Subcutaneous adipose tissue (tissue), 4 donors: Measurements from ENCODE around the gene TUBA4B. TPM values are rescaled to one million over a fixed set of nuclear protein-coding genes. Genes with fewer than 3 reads are reported as not detected.

Source experiments
- total RNA-seq, 4 donors: library from RNA; depleted of rRNA; stranded (reverse); fragments of >200 nt; gene quantifications; one replicate each; pipeline ENCODE4 v1.1.0, GENCODE V29; 2016
- TF ChIP-seq, protein P1 (sequence below): fragments of 450-650 bp; IDR thresholded peaks from one replicate; pipeline ENCODE4 v1.5.1; 2016; ENCODE audit warnings: low read depth, mild to moderate bottlenecking, control low read depth, antibody characterized with exemption, moderate library complexity

Gene TUBA4B
- total RNA-seq, 4 donors from 2014 or later: not detected

DNA sequence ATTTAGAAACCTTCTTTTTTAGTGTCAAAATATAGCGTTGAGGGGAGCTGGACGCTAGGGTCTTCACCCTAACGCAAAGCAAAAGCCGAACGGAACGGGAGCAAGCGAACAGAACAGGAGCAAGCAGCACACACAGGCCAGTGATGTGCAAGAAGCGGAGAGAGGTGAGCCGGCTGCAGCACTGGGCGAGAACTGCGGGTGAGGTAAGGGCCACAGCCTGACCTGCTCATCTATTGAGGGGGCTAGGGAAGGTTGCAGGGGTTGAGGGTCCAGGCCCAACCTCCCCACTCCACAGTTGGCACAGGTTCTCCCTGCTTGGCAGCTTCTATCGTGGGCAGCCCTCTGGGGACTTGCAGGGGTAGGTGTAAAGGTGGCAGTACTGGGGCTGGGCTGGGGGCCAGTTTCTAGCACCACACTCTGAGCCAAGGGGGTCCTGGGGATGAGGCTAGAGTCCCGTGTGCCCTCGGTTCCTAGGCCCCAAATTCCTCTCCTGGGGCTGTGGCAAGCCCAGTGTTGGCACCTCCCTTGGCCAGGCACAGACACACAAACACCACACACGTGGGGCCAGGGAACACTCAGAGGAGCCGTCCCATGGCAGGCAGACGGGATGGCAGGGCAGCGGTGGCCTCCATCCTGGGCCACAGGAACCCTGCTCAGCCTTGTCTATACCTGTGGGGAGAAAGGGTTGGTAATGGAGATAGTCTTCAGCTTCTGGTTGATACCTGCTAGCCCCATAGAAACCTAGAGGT lies 33.1 kb upstream of the TUBA4B start:
- TF ChIP-seq, protein P1, sequence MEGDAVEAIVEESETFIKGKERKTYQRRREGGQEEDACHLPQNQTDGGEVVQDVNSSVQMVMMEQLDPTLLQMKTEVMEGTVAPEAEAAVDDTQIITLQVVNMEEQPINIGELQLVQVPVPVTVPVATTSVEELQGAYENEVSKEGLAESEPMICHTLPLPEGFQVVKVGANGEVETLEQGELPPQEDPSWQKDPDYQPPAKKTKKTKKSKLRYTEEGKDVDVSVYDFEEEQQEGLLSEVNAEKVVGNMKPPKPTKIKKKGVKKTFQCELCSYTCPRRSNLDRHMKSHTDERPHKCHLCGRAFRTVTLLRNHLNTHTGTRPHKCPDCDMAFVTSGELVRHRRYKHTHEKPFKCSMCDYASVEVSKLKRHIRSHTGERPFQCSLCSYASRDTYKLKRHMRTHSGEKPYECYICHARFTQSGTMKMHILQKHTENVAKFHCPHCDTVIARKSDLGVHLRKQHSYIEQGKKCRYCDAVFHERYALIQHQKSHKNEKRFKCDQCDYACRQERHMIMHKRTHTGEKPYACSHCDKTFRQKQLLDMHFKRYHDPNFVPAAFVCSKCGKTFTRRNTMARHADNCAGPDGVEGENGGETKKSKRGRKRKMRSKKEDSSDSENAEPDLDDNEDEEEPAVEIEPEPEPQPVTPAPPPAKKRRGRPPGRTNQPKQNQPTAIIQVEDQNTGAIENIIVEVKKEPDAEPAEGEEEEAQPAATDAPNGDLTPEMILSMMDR: no peak

DNA sequence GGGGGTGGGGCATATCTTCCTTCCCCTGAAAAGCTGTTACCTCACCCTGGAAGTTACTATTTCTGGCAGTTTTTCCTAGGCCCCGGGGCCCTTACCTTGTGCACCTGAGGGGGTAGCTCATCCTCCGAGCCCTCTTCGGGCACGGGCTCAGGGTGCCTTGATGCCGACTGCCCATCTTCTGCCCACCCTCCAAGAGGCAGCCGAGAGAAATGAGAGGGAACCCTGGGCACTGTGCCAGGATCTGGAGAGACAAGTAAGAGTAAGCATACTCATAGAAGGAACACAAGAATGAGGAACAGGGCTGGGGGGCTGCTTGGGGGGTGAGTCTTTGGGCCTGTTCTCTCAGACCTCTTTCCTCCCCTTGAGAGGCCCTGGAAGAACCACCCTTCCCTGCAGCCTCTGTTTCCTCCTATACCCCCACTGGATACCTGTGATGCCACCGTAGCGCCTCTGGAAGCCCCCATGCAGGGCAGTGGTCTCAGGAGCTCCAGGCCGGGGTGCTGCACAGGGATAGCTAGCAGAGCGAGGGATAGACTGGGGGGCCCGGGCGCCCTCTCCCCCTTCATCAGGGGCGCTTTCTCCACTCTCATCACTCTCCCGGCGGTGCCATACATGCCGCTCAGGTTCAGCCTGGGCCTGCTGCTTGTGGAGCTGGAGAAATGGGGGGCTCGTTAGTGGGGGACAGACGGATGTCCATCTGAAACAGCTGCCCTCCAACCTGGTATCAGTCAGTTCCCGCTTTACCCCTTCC lies 32.2 kb upstream of the TUBA4B start:
- TF ChIP-seq, protein P1: no peak

DNA sequence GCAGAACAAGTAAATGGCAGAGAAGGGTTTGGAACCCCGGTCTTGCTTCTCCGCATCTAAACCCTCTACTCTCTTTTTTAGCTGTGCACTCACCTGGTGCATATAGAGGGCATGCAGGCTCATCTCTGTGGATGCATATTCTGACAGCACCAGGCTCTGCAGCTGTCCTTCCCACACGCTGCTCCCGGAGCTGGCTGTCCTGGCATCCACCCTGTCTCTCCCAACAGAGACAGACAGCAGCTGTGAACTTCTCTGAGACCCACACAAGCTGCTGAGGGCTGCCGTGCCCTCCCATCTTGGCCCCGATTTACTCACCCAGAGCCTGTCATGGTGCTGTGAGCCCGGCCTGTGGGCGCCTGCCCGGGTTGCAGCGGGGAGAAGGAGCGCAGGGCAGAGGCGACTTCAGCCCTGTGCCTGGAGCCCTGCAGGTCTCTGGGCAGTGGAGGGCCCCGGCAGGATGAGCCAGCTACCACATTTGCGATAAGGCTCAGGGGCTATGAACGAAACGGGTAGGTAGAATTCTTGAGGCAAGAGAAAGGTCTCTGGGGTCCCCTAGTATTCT lies 31.0 kb upstream of the TUBA4B start:
- TF ChIP-seq, protein P1: no peak

DNA sequence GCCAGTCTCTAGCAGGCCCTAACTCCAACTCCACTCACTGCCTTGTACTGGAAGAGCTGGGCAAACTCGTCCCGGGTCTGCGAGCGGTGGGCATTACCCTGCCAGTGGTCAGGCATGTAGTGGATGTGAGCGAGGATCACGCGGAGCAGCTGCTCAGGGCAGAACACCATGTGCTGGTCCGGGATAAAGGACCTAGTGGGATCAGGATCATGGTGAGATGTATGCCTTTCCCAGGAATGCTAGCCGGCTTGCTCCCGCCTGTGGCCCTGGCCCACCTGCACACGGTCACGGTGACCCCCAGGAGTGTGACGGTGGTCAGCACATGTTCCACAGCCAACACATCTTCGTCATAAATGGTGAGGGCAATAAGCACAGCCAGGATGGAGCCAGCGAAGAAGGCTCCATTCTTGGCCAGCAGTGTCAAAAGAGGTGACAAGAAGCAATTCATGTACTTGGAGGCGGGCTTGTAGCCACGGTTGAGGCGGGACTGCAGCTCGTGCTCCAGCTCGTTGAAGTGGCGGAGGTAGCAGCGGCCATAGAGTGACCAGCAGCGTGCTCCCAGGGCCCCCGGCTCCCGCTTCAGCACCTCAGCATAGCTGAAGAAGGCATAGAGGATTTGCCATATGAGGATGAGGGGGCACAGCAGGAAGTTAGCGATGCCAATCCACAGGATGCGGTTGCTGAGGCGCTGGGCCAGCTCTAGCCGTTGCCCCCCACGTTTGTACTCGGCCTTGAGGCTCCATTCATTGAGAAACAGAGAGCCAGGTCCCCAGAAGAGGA lies 29.0 kb upstream of the TUBA4B start:
- TF ChIP-seq, protein P1: no peak

DNA sequence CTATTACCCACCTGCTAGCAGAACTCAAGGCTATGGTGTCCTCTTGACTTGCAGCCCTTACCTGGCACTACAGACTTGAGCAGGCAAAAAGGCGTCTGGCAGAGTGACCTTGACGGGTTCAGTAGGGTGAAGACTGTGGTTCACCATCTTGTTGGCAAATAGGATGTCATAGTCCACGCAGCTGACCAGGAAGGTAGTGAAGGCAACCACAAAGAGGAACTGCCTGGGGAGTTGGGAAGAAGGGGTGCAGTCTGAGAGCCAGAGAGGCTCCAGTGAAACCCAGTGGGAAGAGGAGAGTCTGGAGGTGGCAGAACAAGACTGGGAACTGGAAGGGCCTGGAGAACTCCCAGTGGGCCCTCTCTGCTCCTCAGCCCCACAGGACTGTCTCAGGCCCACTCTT lies 27.7 kb upstream of the TUBA4B start:
- TF ChIP-seq, protein P1: no peak

DNA sequence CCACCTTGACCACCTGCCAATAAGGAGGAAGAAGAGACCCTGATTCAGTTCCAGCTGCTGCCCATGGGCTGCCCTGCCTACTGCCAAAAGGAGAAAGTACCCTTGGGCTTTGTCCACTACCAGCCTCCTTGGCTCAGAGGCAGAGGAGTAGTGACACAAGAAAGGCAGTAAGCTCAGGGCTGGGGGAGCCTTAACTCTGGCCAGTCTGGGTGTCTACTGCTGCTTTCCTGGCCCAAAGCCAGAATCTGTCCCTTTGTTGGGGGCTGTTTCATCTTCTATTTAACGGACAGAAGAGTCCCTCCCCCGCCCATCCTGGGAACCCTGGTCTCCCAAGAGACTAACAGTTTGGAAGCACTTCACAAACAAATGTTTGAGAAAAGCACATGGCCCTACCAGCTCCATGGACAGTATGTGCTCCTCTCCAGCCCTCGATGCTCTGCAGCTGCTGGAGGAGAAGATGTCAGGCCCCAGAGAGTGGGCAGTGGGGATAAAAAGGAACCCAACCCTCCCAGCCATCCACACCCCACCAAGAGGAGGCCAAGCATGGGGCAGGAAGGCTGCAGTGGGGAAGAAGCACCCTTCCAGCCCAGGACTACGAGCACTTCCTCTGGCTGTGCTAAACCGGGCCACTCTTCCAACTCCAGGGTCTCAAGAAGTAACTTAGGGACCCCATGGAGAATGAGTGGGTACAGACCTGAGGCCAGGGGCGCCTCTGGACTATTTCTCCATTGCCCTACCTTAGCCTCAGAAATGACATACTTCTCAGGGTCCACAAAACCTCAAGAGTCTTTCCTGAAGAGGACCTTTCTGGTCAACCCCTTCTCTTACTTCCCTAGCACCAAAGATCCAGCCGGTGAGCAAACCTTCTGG lies 24.8 kb upstream of the TUBA4B start:
- TF ChIP-seq, protein P1: no peak
